ENCODE measurements around the gene SLC7A9. TPM values are rescaled to one million over a fixed set of nuclear protein-coding genes. Genes with fewer than 3 reads are reported as not detected.

Gene SLC7A9
- total RNA-seq, 1 experiment from 2014 or later = 0.11 TPM

DNA sequence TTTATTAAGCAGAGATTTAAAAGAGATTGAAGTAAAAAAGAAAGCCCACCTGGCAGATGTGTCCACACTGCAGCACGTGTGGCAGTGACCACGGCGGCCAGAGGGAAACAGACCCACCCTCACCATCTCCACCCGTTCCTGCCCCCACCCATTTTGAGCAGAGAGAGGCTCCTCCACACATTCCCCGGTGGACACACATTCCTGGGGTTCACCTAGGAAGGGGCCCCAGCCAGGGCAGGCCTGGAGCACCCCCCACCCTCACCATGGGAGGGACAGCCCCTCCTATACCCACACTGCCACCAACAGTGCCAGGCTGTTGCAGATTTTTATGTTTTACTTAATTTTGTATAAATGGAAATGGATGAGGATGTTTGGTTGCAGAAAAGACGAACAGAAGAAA lies 54.9 kb downstream of the SLC7A9 start:
- POLR2A ChIA-PET = no interaction called here
- no peak overlapping the region for H3K4me3 Mint-ChIP-seq
- no peaks in the 10 kb centered on the region; the same call in 1 of the 2 replicates for H3K27me3 Mint-ChIP-seq (ENCODE audit: low read depth)
- CTCF ChIA-PET = no interaction called here
- DNase-seq (ENCODE audit: low spot score) (no peak), ATAC-seq (no peak)
- H3K4me1 Mint-ChIP-seq = peaks cover 42% of the 10 kb centered on the region
- H3K27ac Mint-ChIP-seq = no peak overlapping the region
- no peaks in the 10 kb centered on the region for H3K36me3 Mint-ChIP-seq
- TF ChIP-seq ZNF423 (CRISPR knock-in tag; IDR thresholded peaks at IDR 0.05) (no peak), MXD4 (CRISPR knock-in tag; IDR thresholded peaks at IDR 0.05; ENCODE audit: borderline replicate concordance) (no peak), GABPB1 (CRISPR knock-in tag; IDR thresholded peaks at IDR 0.05) (no peak)
- TF ChIP-seq, protein P1, sequence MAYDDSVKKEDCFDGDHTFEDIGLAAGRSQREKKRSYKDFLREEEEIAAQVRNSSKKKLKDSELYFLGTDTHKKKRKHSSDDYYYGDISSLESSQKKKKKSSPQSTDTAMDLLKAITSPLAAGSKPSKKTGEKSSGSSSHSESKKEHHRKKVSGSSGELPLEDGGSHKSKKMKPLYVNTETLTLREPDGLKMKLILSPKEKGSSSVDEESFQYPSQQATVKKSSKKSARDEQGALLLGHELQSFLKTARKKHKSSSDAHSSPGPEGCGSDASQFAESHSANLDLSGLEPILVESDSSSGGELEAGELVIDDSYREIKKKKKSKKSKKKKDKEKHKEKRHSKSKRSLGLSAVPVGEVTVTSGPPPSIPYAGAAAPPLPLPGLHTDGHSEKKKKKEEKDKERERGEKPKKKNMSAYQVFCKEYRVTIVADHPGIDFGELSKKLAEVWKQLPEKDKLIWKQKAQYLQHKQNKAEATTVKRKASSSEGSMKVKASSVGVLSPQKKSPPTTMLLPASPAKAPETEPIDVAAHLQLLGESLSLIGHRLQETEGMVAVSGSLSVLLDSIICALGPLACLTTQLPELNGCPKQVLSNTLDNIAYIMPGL (CRISPR knock-in tag; IDR thresholded peaks at IDR 0.05) = no peak
- H3K9me3 Mint-ChIP-seq = no peaks in the 10 kb centered on the region

- peaks cover 40% of the 10 kb centered on the region for H3K4me1 Mint-ChIP-seq
- H3K36me3 Mint-ChIP-seq = no peaks in the 10 kb centered on the region
- TF ChIP-seq GABPB1 (CRISPR knock-in tag; IDR thresholded peaks at IDR 0.05) (no peak), USF2 (CRISPR knock-in tag; IDR thresholded peaks at IDR 0.05) (peak; percentile 57)
- no peaks in the 10 kb centered on the region; the same call in 1 of the 2 replicates for H3K27me3 Mint-ChIP-seq (ENCODE audit: low read depth)
- ATAC-seq (no peak), DNase-seq (ENCODE audit: low spot score) (peak; percentile 22)
- H3K9me3 Mint-ChIP-seq = no peaks in the 10 kb centered on the region
- H3K4me3 Mint-ChIP-seq = no peak overlapping the region
- POLR2A ChIA-PET = no interaction called here
- CTCF ChIA-PET = interaction anchor here (1.5 kb wide), 1 partner anchor 26 kb away, joined by 3 read pairs; no protein-coding TSS in a partner anchor
- no peak overlapping the region for H3K27ac Mint-ChIP-seq
These were observed 55.6 kb downstream of the SLC7A9 start for GRCh38 chr19:32813862-32814425.

DNA sequence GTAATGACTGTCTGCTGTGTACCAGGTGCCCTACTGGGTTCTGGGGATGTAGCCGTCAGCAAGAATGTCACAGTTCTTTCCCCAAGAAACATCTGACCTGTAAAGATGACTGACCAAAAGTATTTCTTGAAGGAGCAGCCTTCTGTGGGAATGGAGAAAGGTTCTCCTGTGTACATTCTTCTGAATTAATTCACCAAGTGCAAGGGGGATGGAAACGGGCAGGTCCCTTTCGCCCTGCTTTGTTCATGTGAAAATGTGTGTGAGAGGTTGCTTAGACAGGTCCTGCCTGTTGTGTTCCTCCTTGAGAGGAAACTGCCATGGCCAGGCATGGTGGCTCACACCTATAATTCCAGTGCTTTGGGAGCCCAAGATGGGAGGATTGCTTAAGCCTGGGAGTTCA lies 57.0 kb downstream of the SLC7A9 start:
- ATAC-seq (no peak), DNase-seq (ENCODE audit: low spot score) (no peak)
- no peaks in the 10 kb centered on the region; the same call in 1 of the 2 replicates for H3K27me3 Mint-ChIP-seq (ENCODE audit: low read depth)
- ChIA-PET POLR2A (no interaction called here), CTCF (interaction anchor here (1.5 kb wide), 1 partner anchor 25 kb away, joined by 3 read pairs; no protein-coding TSS in a partner anchor)
- H3K4me3 Mint-ChIP-seq = no peak overlapping the region
- no peaks in the 10 kb centered on the region for H3K9me3 Mint-ChIP-seq
- H3K36me3 Mint-ChIP-seq = no peaks in the 10 kb centered on the region
- H3K27ac Mint-ChIP-seq = no peak overlapping the region
- H3K4me1 Mint-ChIP-seq = peaks cover 37% of the 10 kb centered on the region
- no peak for TF ChIP-seq JUN (CRISPR knock-in tag; IDR thresholded peaks at IDR 0.05)
- no peak for TF ChIP-seq ZNF232 (CRISPR knock-in tag; IDR thresholded peaks at IDR 0.05)
- TF ChIP-seq ZNF416 (CRISPR knock-in tag; IDR thresholded peaks at IDR 0.05) = no peak
- TF ChIP-seq, protein P2, sequence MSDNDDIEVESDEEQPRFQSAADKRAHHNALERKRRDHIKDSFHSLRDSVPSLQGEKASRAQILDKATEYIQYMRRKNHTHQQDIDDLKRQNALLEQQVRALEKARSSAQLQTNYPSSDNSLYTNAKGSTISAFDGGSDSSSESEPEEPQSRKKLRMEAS (CRISPR knock-in tag; IDR thresholded peaks at IDR 0.05) = no peak
- TF ChIP-seq RORB (CRISPR knock-in tag; IDR thresholded peaks at IDR 0.05) = no peak
- no peak for TF ChIP-seq NR1H2 (CRISPR knock-in tag; IDR thresholded peaks at IDR 0.05)
- TF ChIP-seq ZSCAN18 (CRISPR knock-in tag; IDR thresholded peaks at IDR 0.05) = no peak
- TF ChIP-seq NFE2L1 (CRISPR knock-in tag; IDR thresholded peaks at IDR 0.05) = no peak
- TF ChIP-seq CBFB (CRISPR knock-in tag; IDR thresholded peaks at IDR 0.05; ENCODE audit: low read depth) = no peak
- no peak for TF ChIP-seq PRRX2 (CRISPR knock-in tag; IDR thresholded peaks at IDR 0.05)
- TF ChIP-seq, protein P3, sequence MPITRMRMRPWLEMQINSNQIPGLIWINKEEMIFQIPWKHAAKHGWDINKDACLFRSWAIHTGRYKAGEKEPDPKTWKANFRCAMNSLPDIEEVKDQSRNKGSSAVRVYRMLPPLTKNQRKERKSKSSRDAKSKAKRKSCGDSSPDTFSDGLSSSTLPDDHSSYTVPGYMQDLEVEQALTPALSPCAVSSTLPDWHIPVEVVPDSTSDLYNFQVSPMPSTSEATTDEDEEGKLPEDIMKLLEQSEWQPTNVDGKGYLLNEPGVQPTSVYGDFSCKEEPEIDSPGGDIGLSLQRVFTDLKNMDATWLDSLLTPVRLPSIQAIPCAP (CRISPR knock-in tag; IDR thresholded peaks at IDR 0.05) = no peak
- no peak for TF ChIP-seq FOXK1 (CRISPR knock-in tag; IDR thresholded peaks at IDR 0.05)
- TF ChIP-seq ZNF138 (CRISPR knock-in tag; conservative IDR thresholded peaks at IDR 0.05) = no peak
- no peak for TF ChIP-seq PRDM15 (CRISPR knock-in tag; IDR thresholded peaks at IDR 0.05)
- TF ChIP-seq ZBTB21 (CRISPR knock-in tag; IDR thresholded peaks at IDR 0.05; ENCODE audit: borderline replicate concordance) = no peak
- TF ChIP-seq HMGA2 (CRISPR knock-in tag; IDR thresholded peaks at IDR 0.05) = no peak
- TF ChIP-seq FOXP1 (CRISPR knock-in tag; IDR thresholded peaks at IDR 0.05; ENCODE audit: borderline replicate concordance) = no peak

Data from WTC11 (cell line).